Stimulated activated CD8-positive, alpha-beta memory T cell treated with anti-CD3 and anti-CD28 coated beads, Interleukin-15, amount 100 ng/mL, for 1 hour (primary cell): ENCODE measurements around the gene KRT77.
"Not testable (repeated sequence)": the region's sequence is repeated elsewhere in the genome, so short reads cannot be mapped to it uniquely, and the experiment has no call there.

Experiments used
- DNase-seq: peaks from one replicate; pipeline ENCODE4 v3.0.0-alpha.2; 2020; ENCODE audit warnings: low read depth

Gene KRT77

DNA sequence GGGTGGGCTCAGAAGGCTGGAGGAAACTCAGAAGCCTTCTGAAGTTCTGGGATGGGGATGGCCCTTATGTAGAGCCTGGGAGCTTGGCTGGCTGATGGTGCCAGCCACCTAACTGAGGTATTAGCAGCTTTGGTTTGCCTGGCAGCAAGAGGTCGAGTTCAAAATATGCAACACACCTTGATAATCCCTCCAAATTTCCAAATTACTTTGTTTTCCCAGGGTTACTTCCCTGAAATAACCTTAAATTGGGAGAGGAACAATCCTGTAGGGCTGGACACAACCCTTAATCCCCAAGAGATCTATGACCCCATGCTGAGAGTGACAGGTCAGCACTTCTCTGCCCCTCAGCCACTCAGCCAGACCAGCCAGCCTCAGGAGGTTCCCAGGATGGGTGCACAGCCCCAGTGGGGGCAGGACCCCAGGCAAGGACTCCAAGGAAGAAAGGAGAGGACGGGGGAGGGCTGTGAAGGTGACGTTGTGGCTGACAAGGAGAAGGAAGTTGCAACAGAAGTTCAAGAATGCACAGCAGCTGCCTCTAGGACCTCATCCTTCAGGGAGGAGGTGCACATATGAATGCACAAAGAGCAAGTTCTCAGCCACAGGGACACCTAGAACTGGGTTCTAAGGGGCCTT, 18.6 kb upstream of the KRT77 start:
- no peak for DNase-seq

DNA sequence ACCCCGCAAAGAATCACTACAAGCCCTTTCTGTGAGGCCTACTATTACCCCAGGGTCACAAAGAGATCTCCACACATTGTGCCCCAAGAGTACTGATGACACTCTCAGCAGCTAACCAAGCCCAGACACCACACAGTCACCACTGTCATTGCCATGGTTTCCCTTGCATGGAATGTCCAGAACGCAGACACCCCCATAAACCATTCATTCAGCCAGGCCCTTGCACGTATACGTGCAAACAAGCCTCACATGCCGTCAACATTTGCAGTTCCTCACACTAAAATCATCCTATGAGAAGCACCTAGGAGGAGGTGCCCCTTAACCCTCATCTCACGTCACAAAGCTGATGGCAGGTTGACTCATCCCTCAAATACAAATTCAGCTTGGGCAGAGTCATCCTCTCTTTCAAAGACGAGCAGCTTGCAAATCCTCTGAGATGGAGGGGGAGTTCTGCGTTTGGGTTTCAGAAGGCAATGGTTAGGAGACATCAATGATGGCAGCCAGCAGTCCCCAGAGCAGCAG, 17.1 kb upstream of the KRT77 start:
- no peak for DNase-seq

DNA sequence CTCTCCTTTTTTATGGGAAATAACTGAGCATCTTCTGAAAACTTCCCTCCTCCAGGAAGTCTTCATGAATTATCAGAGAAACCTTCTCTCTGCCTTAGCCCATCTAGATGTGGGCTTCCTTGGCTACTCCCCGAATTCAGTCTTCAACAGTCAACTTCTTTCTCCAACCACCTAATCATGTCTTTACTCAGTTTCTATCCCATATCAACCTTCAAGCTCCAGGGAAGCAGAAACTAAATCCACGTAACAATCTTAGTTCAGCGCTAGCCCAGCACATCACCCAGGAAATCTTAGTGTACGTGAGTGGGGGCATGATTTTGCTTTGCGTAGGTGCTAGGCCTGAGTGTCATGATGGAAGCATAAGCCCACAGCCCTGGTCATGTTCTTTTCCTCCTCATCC, 12.7 kb upstream of the KRT77 start:
- DNase-seq, result no peak

DNA sequence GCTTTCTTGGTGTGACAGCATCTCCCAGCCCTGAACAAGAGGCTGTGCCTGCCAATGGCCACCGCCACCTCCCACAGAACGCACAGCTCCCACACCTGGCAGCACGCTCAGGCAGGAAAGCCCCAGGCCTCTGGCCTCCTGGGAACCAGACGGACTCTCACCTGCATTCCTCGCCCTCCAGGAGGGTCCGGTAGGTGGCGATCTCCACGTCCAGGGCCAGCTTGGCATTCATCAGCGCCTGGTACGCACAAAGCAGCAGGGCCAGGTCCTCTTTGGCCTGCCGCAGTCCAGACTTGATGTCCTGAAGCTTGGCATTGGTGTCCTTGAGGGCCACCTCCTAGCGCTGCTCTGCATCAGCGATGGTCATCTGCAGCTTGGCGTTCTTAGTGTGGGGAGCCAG, 12.1 kb upstream of the KRT77 start:
- DNase-seq, result no peak

DNA sequence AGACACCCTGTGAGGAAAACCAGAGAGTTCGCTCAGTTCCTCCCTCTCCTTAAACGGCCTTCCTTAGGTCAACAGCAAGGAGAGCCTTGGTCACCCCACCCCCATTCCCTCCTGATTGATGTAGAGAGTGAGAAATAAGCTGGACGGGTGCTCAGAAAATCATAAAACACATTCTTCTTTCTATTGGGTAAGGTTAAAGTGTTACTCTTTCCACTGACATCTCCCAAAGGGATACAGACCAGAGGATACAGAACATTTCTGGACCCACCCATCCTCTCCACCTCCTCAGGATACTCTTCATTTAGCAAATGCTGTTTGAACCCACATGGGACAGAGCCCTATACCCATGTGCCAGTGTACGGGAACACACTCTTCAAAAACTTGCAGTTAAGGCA, 11.6 kb upstream of the KRT77 start:
- DNase-seq, result no peak

DNA sequence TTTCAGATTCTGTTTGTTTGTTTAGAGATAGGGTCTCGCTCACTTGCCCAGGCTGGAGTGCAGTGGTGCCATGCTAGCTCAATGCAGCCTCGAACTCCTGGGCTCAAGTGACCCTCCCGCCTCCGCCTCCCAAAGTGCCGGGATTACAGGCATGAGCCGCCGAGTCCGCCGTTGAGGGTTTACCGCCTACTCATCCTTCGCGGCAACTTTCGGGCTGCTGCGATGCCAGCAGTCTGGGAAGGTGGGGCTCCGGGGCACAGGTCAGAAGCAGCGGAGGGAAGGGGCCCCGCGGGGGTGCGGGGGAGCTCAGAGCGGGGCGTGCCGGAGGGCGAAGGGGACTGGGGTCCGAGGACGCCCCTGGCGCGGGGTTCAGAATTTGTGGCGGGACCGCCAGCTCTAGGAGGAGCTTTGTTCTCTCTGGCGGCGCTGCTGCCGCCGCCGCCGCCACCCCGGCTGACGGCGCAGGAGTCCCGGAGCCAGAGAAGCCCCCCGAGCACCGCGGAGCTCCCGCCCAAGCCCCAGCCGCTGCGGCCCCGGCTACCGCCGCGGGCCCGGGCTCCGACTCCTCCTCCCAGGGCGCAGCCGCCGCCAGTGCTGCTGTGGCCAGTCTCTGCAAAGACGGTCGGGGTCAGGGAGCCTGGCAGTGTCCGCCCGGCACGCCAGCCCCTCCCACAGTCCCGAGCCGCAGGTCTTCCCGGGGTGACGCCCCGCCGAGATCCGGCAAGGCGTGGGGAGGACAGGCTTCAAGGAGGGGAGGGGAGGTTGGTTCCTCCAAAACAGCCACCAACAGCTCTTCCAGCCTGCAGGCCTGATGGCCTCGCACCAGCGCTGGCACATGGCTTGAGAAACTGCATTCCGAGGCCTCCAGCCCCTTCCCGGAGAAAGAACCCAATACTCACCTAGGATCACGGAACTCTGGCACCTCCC, 10.9 kb upstream of the KRT77 start:
- DNase-seq, result peak; percentile 5

DNA sequence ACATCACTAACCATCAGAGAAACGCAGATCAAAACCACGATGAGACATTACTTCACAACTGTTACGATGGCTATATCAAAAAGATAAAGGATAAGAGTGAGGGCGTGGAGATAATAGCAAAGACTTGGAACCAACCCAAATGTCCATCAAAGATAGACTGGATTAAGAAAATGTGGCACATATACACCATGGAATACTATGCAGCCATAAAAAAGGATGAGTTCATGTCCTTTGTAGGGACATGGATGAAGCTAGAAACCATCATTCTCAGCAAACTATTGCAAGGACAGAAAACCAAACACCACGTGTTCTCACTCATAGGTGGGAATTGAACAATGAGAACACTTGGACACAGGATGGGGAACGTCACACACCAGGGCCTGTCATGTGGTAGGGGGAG, 8.8 kb upstream of the KRT77 start:
- DNase-seq, result not testable (repeated sequence)

DNA sequence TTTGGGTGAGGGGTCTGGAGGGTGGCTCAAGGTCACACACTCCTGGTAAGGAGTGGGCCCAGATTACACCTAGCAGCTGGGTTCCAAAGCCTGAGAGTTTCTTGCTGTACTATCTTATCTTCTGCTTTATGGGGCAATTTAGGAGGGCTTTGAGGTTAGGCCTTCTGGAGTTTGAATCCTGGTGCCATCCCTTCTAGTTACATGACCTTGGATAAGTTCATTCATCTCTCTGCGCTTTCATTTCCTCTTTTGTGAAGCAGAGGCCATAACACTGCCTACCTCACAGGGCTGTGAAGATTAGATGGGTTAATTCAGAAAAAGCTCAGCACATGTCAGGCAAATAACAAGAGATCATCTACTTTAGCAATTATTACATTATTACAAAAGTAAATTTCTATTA, 7.4 kb upstream of the KRT77 start:
- no peak for DNase-seq

DNA sequence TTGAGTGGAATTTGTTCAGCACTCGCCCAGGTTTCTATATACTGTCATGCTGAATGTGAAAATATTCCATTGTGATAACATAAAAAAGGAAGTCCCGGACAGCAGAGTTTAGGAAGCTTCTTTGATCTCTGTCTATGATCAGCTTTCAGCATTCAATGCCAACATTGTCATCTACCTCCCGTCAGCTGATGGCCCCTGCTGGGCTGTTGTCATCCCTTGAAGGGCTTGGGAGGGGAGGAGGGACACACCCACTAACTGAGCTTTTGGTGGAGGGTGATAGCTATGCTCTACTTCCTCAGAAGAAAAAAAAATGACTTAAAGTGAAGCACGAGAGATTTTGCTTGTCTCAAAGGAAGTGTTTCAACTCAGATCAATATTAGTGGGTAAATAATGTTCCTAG, 4.7 kb upstream of the KRT77 start:
- no peak for DNase-seq

DNA sequence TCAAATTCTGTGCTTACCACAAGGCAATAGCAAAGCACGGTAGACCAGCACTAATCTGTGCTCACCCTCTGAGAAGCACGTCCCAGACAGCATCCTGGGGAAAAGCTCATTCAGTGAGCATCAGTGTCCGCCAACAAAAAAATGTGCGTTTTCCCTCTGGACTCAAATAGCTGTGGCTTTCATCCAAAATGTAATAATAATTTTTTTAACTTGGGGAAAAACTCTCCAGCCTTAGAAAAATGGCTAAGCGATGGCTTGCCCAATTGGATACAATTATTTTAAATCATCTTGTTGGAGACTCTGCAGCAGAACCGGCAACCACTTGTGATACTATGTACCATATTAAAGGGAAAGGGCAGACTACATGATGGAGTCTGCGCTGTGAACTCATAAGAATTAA, 1.1 kb upstream of the KRT77 start:
- DNase-seq, result no peak

DNA sequence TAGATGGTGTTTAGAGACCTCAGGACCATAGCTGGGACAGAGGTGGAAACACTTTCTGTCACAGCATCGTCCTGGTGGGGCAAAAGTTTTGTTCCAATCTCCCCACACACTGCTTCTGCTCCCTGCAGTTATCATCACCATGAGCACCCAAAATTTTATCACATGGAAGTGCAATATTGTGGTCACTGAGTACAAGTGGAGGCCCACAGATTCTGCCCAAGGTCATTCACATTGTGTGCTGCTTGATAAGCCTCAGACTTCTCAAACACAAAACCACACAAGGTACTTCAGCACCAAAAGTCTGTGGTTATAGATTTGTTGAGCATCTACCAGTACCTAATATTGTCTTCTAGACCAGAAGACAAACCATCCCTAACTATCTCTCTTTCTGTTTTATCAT, 554 bp upstream of the KRT77 start:
- no peak for DNase-seq

DNA sequence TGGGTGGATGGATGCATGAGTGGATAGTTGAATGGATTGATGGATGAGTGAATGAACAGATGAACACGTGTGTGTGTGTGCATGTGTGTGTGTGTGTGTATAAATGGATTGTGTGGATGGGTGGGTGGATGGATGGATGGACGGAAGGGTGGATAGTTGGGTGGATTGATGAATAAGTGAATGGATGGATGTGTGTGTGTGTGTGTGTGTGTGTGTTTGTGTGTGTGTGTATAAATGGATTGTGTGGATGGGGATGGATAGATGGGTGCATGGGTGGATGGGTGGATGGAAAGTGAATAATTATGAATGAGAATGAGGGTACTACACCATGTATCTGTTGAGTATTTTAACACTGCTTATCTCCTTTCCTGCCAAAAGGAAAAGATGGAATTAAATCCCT, 986 bp downstream of the KRT77 start:
- no peak for DNase-seq

DNA sequence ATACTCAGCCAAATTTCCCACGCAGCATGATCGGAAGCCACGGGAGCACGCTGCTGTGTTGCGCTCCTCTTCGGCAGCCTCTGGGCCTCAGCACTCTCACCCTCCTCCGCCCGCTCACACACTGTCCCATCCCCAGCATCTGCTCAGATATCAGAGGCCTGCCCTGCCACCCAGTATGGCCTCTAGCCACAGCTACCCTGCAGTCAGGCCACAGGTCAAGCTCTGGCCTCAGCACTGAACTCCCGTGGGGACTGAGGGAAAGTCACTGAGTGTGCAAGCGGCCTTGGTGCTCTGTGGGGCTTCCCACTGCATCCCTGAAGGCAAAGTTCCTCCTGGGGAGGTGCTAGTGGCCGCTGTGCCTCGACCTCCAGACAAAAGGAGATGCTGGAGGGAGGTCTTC, 2.0 kb downstream of the KRT77 start:
- no peak for DNase-seq

DNA sequence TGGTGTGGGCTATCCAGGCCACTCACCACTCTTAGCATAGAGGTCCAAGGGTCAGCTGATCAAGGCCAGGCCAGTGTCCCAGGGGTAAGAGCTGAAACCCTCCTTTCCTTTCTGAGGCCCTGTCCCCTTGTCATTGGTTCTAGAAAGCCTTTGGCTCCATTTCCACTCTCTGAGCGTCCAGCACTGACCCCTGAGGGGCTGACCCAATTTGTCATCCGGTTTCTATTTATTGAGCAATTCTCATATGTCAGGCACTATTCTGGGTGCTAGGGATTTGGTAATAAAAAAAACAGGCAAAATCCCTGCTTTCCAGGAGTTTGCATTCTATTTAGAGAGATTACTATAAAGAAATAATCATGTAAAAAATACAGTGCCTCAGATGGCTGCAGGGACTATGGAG, 3.4 kb downstream of the KRT77 start:
- DNase-seq, result no peak

DNA sequence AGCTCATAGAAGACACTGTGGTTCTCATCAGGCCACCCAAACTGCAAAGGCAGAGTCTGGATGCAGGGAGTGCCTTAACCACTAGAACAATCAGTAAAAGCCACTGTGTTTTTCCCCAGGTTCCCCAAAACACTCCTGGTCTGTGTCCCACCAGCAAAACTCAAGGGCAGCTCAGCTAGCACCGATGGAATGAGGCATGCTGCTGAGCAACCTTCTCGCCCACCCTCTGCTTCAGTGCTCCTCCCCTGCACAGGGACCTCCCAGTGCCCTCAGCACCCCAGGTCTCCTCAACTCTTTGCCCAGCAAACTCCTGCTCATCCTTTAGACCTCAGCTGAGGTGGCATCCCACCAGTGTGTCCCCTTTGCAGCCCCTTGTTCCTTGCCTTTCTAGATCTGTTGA, 4.0 kb downstream of the KRT77 start:
- DNase-seq, result no peak

DNA sequence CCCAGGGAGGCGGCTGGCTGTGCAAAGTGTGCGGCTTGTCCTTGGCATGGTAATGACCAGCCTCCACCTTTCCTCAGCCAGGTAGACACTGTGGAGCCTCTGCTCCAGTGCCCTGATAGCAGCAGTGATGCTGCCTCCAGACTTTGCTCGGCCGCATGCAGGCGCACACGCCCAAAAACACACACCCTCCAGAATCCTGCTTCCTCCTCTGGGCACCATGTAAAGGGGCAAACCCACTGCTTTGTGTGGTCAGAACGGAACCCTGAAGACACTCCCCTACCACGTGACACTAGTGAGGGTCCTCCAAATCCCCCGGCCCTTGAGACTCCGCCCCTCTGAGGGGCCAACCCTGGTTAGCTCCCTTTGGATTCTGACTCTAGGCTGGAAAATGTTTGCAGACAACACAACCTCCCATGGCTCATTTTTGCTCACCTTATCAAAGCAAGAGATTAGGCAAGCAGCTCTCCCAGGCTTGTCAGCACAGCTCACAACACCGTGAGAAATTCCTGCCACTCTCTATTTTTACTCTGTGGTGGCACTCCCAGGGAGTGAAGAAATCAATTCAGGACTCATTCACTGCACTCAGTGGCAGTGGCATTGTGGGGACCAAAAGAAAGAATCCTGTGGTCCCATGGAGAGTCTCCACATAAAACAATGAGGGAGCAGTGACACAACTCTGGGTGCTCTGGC, 4.5 kb downstream of the KRT77 start:
- DNase-seq, result no peak

DNA sequence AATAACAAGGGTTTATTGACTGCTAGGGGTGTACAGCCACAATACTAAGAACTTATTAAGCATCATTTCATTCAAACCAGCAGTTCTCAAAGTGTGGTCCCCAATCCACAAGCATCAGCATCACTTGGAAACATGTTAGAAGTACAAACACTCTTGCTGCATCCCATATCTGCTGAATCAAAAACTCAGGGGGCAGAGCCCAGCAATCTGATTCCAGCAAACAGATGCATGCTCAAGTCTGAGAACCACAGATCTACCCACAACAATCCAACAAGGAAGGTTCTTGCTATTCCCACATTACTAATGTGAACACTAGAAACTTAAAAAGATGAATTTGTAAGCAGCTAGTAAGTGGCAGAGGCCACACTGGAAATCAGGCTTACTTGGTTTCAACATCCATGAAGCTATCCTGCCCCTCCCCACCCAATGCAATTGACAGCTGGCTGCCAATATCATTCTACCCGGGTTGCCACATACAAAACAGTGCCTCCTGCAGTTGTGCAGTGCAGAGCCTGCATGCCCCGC, 6.2 kb downstream of the KRT77 start:
- no peak for DNase-seq

DNA sequence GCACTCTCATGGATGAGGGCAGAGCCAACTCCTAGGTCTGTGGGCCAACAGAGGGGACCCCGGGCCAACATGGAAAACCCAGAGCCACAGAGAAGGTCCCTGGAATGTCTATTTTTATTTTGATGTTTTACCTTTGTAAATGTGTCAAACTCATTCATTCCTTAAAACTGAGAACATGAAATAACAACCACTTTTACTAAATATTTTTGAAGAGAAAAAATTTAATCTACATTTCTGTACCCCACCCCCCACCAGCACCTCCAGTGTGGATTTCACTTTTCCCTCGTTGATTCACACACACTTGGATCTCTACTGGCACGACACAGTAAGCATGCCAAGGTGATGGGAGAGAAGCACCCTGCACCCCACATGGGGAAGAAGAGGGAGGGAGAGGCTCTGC, 6.7 kb downstream of the KRT77 start:
- no peak for DNase-seq

DNA sequence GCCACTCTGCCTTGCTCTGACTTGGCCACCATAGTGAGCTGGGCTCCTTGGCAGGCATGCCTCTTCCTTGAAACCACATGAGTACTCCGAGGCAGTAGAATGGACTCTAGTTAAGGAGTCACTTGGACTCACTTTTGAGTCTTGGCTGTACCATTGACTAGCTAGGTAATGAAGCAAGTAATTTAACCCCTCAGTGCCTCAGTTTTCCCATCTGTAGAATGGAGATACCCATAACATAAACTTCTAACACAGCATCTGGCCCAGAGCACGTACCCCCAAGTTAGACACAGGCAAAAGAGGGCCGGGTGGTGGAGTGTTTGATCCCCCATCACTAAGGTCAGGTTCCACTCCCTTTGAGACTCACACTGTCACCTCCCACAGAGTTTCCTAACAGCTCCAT, 8.3 kb downstream of the KRT77 start:
- DNase-seq, result no peak

DNA sequence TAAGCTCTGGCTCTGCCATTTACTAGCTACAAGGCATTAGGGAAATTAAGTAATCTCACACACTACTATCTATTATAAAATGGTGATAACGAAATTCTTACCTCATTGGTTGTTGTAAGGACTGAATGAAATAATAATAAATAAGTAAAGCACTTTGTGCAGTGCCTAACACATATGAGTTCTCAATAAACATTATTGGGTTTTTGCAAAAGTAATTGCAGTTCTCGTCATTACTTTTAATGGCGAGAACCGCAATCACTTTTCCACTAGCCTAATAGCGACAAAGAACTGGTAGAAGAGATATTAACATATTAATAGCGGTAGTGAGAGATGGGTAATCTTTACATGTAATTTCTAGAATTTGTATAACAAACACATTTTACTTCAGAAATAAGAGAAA, 9.2 kb downstream of the KRT77 start:
- DNase-seq, result no peak

DNA sequence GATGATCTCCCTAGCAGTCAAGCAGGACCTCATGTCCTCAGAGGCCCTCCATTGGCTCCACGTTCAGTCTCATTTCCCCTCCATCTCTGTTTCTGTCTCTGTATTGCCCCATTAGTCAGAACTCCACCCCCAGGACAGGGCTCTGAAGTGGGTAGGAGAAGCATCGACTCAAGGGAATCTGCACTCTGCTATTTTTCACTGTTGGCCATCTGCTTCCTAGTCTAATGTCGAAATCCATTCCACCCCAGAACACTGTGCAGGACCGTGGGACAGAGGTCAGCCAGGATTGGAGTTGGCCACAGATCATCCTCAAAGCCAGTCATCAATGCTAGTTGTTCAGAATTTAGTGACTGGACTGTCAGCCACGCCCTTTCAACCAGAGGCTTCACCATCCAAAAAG, 10.1 kb downstream of the KRT77 start:
- DNase-seq, result no peak

DNA sequence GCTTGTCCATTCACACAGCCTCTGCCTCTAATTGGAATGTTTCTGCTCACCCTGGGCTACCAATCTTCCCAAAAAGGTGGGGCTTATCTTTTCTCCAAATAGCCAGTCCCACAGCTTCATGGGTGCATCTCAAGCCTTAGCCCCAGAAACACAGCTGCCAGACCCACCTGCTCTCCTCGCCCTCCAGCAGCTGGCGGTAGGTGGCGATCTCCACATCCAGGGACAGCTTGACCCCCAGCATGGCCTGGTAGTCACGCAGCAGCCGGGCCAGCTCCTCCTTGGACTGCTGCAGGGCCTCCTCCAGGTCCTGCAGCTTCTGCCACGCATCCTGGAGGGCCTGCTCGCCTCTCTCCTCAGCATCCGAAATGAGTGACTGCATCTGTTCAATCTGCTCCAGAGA, 11.1 kb downstream of the KRT77 start:
- no peak for DNase-seq

DNA sequence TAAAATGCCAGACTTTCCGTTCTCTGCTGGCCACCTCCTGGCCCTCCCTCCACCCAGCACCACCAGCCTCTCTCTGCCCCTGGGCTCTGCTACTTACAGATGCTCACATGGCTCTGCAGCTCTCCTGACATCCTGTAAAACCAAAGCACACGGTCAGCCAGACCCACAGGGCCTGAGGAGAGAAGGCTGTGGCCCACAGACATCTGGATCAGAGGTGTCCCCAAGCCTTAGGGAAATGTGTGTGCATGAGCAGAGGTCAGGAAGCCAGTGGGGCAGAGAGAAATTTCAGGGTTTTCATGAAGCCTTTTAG, 11.5 kb downstream of the KRT77 start:
- no peak for DNase-seq
